ENCODE data around the gene SYT1.

The SYT1 gene

GRCh38 chr12:78891646-78892353, 27.2 kb downstream of the SYT1 start:
- DNase-seq (ENCODE audit: low read depth in 2 of 2, low spot score in 1 of 2) = no peak

- no peak for DNase-seq (ENCODE audit: low read depth in 2 of 2, low spot score in 1 of 2)
Measured at GRCh38 chr12:78898416-78898815, 33.8 kb downstream of the SYT1 start.

- no peak for DNase-seq (ENCODE audit: low read depth in 2 of 2, low spot score in 1 of 2)
Measured at GRCh38 chr12:78914859-78915331, 50.3 kb downstream of the SYT1 start.

- no peak for DNase-seq (ENCODE audit: low read depth in 2 of 2, low spot score in 1 of 2)
Measured at GRCh38 chr12:78916845-78917480, 52.4 kb downstream of the SYT1 start.

GRCh38 chr12:78917513-78917912, 52.9 kb downstream of the SYT1 start:
- no peak for DNase-seq (ENCODE audit: low read depth in 2 of 2, low spot score in 1 of 2)

- DNase-seq (ENCODE audit: low read depth in 2 of 2, low spot score in 1 of 2) = no peak
Measured at GRCh38 chr12:78918268-78918667, 53.7 kb downstream of the SYT1 start.

GRCh38 chr12:78928200-78929074, 63.9 kb downstream of the SYT1 start:
- no peak for DNase-seq (ENCODE audit: low read depth in 2 of 2, low spot score in 1 of 2)

- DNase-seq (ENCODE audit: low read depth in 2 of 2, low spot score in 1 of 2) = no peak
Measured at GRCh38 chr12:78929075-78929418, 64.5 kb downstream of the SYT1 start.

- no peak for DNase-seq (ENCODE audit: low read depth in 2 of 2, low spot score in 1 of 2)
Measured at GRCh38 chr12:78931466-78931990, 67.0 kb downstream of the SYT1 start.

- no peak for DNase-seq (ENCODE audit: low read depth in 2 of 2, low spot score in 1 of 2)
Measured at GRCh38 chr12:78933014-78933413, 68.4 kb downstream of the SYT1 start.

- no peak for DNase-seq (ENCODE audit: low read depth in 2 of 2, low spot score in 1 of 2)
Measured at GRCh38 chr12:78938341-78939084, 73.9 kb downstream of the SYT1 start.

- DNase-seq (ENCODE audit: low read depth in 2 of 2, low spot score in 1 of 2) = no peak
Measured at GRCh38 chr12:78949532-78949931, 85.0 kb downstream of the SYT1 start.

GRCh38 chr12:78951803-78952551, 87.4 kb downstream of the SYT1 start:
- no peak for DNase-seq (ENCODE audit: low read depth in 2 of 2, low spot score in 1 of 2)

- no peak for DNase-seq (ENCODE audit: low read depth in 2 of 2, low spot score in 1 of 2)
Measured at GRCh38 chr12:78952552-78952929, 88.0 kb downstream of the SYT1 start.

GRCh38 chr12:78958941-78959340, 94.4 kb downstream of the SYT1 start:
- no peak for DNase-seq (ENCODE audit: low read depth in 2 of 2, low spot score in 1 of 2)

GRCh38 chr12:78959556-78959955, 95.0 kb downstream of the SYT1 start:
- no peak for DNase-seq (ENCODE audit: low read depth in 2 of 2, low spot score in 1 of 2)

- no peak for DNase-seq (ENCODE audit: low read depth in 2 of 2, low spot score in 1 of 2)
Measured at GRCh38 chr12:78961171-78961570, 96.6 kb downstream of the SYT1 start.

GRCh38 chr12:78963439-78964227, 99.1 kb downstream of the SYT1 start:
- DNase-seq (ENCODE audit: low read depth in 2 of 2, low spot score in 1 of 2) = no peak

- no peak for DNase-seq (ENCODE audit: low read depth in 2 of 2, low spot score in 1 of 2)
Measured at GRCh38 chr12:78964521-78964920, 99.9 kb downstream of the SYT1 start.

GRCh38 chr12:78966062-78966461, 101.5 kb downstream of the SYT1 start:
- no peak for DNase-seq (ENCODE audit: low read depth in 2 of 2, low spot score in 1 of 2)

All from stimulated activated CD8-positive, alpha-beta memory T cell treated with anti-CD3 and anti-CD28 coated beads, Interleukin-4, amount 100 ng/mL, for 4 hours (primary cell).